ENCODE data around the gene CNNM1.

The CNNM1 gene

GRCh38 chr10:99424656-99425055 is 95.5 kb downstream of the CNNM1 start:
- no peak for DNase-seq

GRCh38 chr10:99425204-99425603 is 96.0 kb downstream of the CNNM1 start:
- no peak for DNase-seq

- no peak for DNase-seq
Observed at GRCh38 chr10:99426689-99427088, 97.5 kb downstream of the CNNM1 start.

GRCh38 chr10:99427566-99428190 is 98.5 kb downstream of the CNNM1 start:
- no peak for DNase-seq

- no peak for DNase-seq
Observed at GRCh38 chr10:99429517-99430095, 100.5 kb downstream of the CNNM1 start.

- DNase-seq: no peak
Observed at GRCh38 chr10:99430116-99430450, 100.9 kb downstream of the CNNM1 start.

- peak; percentile 92 to 95 for DNase-seq
Observed at GRCh38 chr10:99430451-99431189, 101.5 kb downstream of the CNNM1 start, which contains the start of gene GOT1. GOT1 (minus strand) TSS chr10:99430624; CDS start chr10:99430565, 59 bp downstream.

GRCh38 chr10:99431190-99431760 is 102.1 kb downstream of the CNNM1 start:
- DNase-seq: peak in 1 of 2 donors; percentile 52

GRCh38 chr10:99432047-99432446 is 102.9 kb downstream of the CNNM1 start:
- no peak for DNase-seq

GRCh38 chr10:99432881-99433280 is 103.7 kb downstream of the CNNM1 start:
- no peak for DNase-seq

- no peak for DNase-seq
Observed at GRCh38 chr10:99433378-99434020, 104.3 kb downstream of the CNNM1 start.

GRCh38 chr10:99435986-99436638 is 107.0 kb downstream of the CNNM1 start:
- DNase-seq: peak in 1 of 2 donors; percentile 42

- DNase-seq: no peak
Observed at GRCh38 chr10:99438890-99439289, 109.7 kb downstream of the CNNM1 start.

- no peak for DNase-seq
Observed at GRCh38 chr10:99442394-99442793, 113.2 kb downstream of the CNNM1 start.

GRCh38 chr10:99443500-99443899 is 114.3 kb downstream of the CNNM1 start:
- no peak for DNase-seq
